Measurements from ENCODE around the gene SUMO3.

SUMO3 gene

DNA sequence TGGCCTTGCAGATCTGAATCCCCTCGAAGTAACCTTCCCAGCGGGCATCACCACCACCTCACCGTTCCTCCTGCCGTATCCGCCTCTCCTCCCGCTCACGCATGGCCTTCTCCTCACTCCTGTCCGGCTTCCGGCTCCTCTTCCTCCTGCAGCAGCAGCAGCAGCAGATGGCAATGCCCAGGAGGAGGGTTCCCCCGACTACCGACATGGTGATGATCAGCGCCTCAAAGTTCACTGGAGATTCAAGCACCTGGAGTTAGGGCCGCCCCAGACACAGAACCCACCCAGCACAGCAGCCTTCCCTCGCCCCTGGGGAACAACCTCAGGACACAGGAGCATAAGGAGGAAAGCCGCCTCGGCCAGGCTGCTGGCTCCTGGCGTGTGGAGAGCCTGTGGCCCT lies 38.3 kb upstream of the SUMO3 start:
- Histone ChIP-seq H3K27ac (replicated peaks; ENCODE audit: low read length) (no peak overlapping the region), H3K9ac (ENCODE audit: low read depth, low read length, poor library complexity) (peak overlapping the region; percentile 44), H3K4me3 (ENCODE audit: low read length in 2 of 2) (no peak overlapping the region), H3K36me3 (replicated peaks in 1 of 2; ENCODE audit: control insufficient read depth in 2 of 2, insufficient read depth in 2 of 2, low read length in 2 of 2) (peaks cover 55 to 93% of the 10 kb centered on the region in 2 donors), H2AFZ (ENCODE audit: low read length) (no peak overlapping the region), H3K4me2 (ENCODE audit: insufficient read depth, low read length, poor library complexity, severe bottlenecking) (no peak overlapping the region), H2BK12ac (ENCODE audit: low read length) (no peak overlapping the region), H2AK5ac (ENCODE audit: low read depth, low read length) (no peak overlapping the region), H3K9me3 (replicated peaks in 1 of 2; ENCODE audit: control insufficient read depth in 2 of 2, insufficient read depth in 1 of 2, low read depth in 1 of 2, low read length in 2 of 2) (no peaks in the 10 kb centered on the region), H3K14ac (ENCODE audit: low read length) (no peak overlapping the region), H3K4me1 (ENCODE audit: control insufficient read depth in 2 of 2, insufficient read depth in 1 of 2, low read depth in 1 of 2, low read length in 2 of 2) (no peaks in the 10 kb centered on the region), H3K4ac (ENCODE audit: low read length) (no peak overlapping the region), H2BK5ac (ENCODE audit: low read length) (peak overlapping the region; percentile 60), H4K91ac (ENCODE audit: low read depth, low read length, poor library complexity) (no peak overlapping the region), H3K23ac (ENCODE audit: low read depth, low read length, poor library complexity) (peak overlapping the region; percentile 85), H4K8ac (ENCODE audit: low read depth, low read length) (no peak overlapping the region), H2BK15ac (ENCODE audit: low read length) (no peak overlapping the region), H3K79me1 (ENCODE audit: low read depth, low read length) (peaks cover 26% of the 10 kb centered on the region), H2BK120ac (ENCODE audit: low read depth, low read length) (no peak overlapping the region), H3K27me3 (ENCODE audit: control insufficient read depth in 3 of 3, insufficient read depth in 3 of 3, low read depth in 1 of 3, low read length in 3 of 3) (no peaks in the 10 kb centered on the region), H3K18ac (ENCODE audit: low read length) (no peak overlapping the region)
- DNase-seq (ENCODE audit: low spot score), result no peak
- no CpG with 5 or more reads among the region's 17 CpGs for WGBS, 2 donors (ENCODE audit: extremely low coverage in 2 of 2, insufficient read length in 2 of 2, insufficient replicate concordance in 1 of 2)

DNA sequence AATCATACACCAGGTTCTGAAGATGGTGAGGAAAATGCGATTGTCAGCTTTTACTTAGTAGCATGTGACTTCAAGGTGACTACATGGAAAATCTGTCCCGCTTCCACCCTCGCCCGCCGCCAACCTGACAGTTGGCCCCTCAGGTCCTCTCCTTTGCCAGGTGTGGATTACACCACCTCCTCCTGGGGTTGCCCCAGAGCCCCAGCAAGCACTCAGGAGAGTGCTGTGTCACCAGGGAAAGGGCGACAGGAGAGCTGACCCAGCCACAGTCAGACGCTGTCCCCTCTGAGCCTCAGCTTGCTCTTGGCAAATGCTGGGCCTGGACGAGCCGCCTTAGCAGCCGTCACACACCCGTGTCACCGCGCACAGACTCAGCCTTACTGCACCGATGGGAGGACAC lies 37.7 kb upstream of the SUMO3 start:
- no peak overlapping the region for H3K4ac ChIP-seq (ENCODE audit: low read length)
- H2BK12ac ChIP-seq (ENCODE audit: low read length), result no peak overlapping the region
- no CpG with 5 or more reads among the region's 14 CpGs for WGBS, 2 donors (ENCODE audit: extremely low coverage in 2 of 2, insufficient read length in 2 of 2, insufficient replicate concordance in 1 of 2)
- H2AFZ ChIP-seq (ENCODE audit: low read length), result no peak overlapping the region
- H2BK120ac ChIP-seq (ENCODE audit: low read depth, low read length), result no peak overlapping the region
- no peaks in the 10 kb centered on the region for H3K4me1 ChIP-seq (ENCODE audit: control insufficient read depth in 2 of 2, insufficient read depth in 1 of 2, low read depth in 1 of 2, low read length in 2 of 2)
- H4K8ac ChIP-seq (ENCODE audit: low read depth, low read length), result no peak overlapping the region
- H4K91ac ChIP-seq (ENCODE audit: low read depth, low read length, poor library complexity), result no peak overlapping the region
- no peak overlapping the region for H3K4me2 ChIP-seq (ENCODE audit: insufficient read depth, low read length, poor library complexity, severe bottlenecking)
- H3K27me3 ChIP-seq (ENCODE audit: control insufficient read depth in 3 of 3, insufficient read depth in 3 of 3, low read depth in 1 of 3, low read length in 3 of 3), result no peaks in the 10 kb centered on the region
- no peak overlapping the region for H3K4me3 ChIP-seq (ENCODE audit: low read length in 2 of 2)
- no peak for DNase-seq (ENCODE audit: low spot score)
- H3K14ac ChIP-seq (ENCODE audit: low read length), result no peak overlapping the region
- no peak overlapping the region for H3K9ac ChIP-seq (ENCODE audit: low read depth, low read length, poor library complexity)
- no peak overlapping the region for H3K18ac ChIP-seq (ENCODE audit: low read length)
- H2AK5ac ChIP-seq (ENCODE audit: low read depth, low read length), result no peak overlapping the region
- no peak overlapping the region for H2BK15ac ChIP-seq (ENCODE audit: low read length)
- H2BK5ac ChIP-seq (ENCODE audit: low read length), result peak overlapping the region; percentile 60
- H3K79me1 ChIP-seq (ENCODE audit: low read depth, low read length), result peaks cover 24% of the 10 kb centered on the region
- H3K9me3 ChIP-seq (replicated peaks in 1 of 2; ENCODE audit: control insufficient read depth in 2 of 2, insufficient read depth in 1 of 2, low read depth in 1 of 2, low read length in 2 of 2), result no peaks in the 10 kb centered on the region
- H3K27ac ChIP-seq (replicated peaks; ENCODE audit: low read length), result no peak overlapping the region
- H3K36me3 ChIP-seq (replicated peaks in 1 of 2; ENCODE audit: control insufficient read depth in 2 of 2, insufficient read depth in 2 of 2, low read length in 2 of 2), result peaks cover 58 to 96% of the 10 kb centered on the region in 2 donors
- H3K23ac ChIP-seq (ENCODE audit: low read depth, low read length, poor library complexity), result peak overlapping the region; percentile 34

DNA sequence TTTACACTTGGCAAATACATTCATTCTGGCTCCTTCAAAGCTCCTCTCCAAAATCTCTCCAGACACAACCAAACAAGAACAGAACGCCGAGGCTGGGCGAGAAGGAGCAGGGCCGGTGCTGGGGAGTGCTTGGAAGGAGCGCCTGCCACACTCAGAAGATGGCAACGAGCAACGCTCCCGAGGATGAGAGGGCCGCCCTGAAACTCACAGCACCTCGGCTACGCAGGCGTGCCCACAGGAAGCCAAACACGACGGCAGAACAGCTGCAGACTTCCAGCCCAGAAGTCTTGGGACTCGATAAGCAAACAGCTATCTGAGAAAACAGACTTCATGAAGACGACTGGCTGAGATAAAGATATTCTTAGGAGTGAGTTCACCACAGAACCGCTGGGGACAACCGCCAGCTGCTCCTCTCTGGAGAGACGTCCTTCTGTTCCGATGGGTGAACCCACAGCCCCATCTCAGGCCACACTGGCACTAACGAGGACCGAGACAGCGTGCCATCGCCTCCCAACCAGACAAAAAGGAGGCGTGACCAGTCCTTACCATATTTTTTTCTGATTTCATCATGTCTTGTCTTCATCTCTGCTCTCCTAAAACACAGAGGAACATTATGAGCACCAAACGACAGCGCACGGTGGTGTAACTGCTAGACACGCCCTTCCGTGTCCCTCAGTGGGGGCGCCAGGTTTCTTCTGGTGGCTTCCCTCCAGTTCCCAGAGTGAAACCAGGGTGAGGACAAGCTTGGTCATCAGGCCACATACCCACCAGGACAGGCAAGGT lies 37.0 kb upstream of the SUMO3 start:
- H3K23ac ChIP-seq (ENCODE audit: low read depth, low read length, poor library complexity), result no peak overlapping the region
- no peak overlapping the region for H2AFZ ChIP-seq (ENCODE audit: low read length)
- H2BK120ac ChIP-seq (ENCODE audit: low read depth, low read length), result no peak overlapping the region
- no peaks in the 10 kb centered on the region for H3K9me3 ChIP-seq (replicated peaks in 1 of 2; ENCODE audit: control insufficient read depth in 2 of 2, insufficient read depth in 1 of 2, low read depth in 1 of 2, low read length in 2 of 2)
- no CpG with 5 or more reads among the region's 31 CpGs for WGBS, 2 donors (ENCODE audit: extremely low coverage in 2 of 2, insufficient read length in 2 of 2, insufficient replicate concordance in 1 of 2)
- no peak overlapping the region for H3K4me3 ChIP-seq (ENCODE audit: low read length in 2 of 2)
- no peak overlapping the region for H3K14ac ChIP-seq (ENCODE audit: low read length)
- no peak overlapping the region for H2BK15ac ChIP-seq (ENCODE audit: low read length)
- H3K9ac ChIP-seq (ENCODE audit: low read depth, low read length, poor library complexity), result no peak overlapping the region
- no peaks in the 10 kb centered on the region for H3K27me3 ChIP-seq (ENCODE audit: control insufficient read depth in 3 of 3, insufficient read depth in 3 of 3, low read depth in 1 of 3, low read length in 3 of 3)
- no peak overlapping the region for H2BK12ac ChIP-seq (ENCODE audit: low read length)
- H2BK5ac ChIP-seq (ENCODE audit: low read length), result no peak overlapping the region
- H3K4ac ChIP-seq (ENCODE audit: low read length), result no peak overlapping the region
- H3K79me1 ChIP-seq (ENCODE audit: low read depth, low read length), result peaks cover 24% of the 10 kb centered on the region
- H3K18ac ChIP-seq (ENCODE audit: low read length), result no peak overlapping the region
- no peak overlapping the region for H3K27ac ChIP-seq (replicated peaks; ENCODE audit: low read length)
- H2AK5ac ChIP-seq (ENCODE audit: low read depth, low read length), result no peak overlapping the region
- no peaks in the 10 kb centered on the region for H3K4me1 ChIP-seq (ENCODE audit: control insufficient read depth in 2 of 2, insufficient read depth in 1 of 2, low read depth in 1 of 2, low read length in 2 of 2)
- peaks cover 63 to 97% of the 10 kb centered on the region in 2 donors for H3K36me3 ChIP-seq (replicated peaks in 1 of 2; ENCODE audit: control insufficient read depth in 2 of 2, insufficient read depth in 2 of 2, low read length in 2 of 2)
- DNase-seq (ENCODE audit: low spot score), result no peak
- no peak overlapping the region for H4K8ac ChIP-seq (ENCODE audit: low read depth, low read length)
- H3K4me2 ChIP-seq (ENCODE audit: insufficient read depth, low read length, poor library complexity, severe bottlenecking), result no peak overlapping the region
- H4K91ac ChIP-seq (ENCODE audit: low read depth, low read length, poor library complexity), result no peak overlapping the region

DNA sequence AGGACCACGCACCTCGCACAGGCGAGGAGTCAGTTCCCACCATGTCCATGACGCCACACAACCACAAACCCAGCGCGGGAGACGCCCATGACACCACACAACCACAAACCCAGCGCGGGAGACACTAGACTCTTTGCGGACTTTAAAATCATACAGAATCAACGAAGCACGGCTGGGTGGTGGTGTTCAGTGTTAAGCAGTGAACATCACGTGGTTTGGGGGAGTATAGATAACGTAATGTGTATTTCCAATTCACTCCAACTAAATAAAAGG lies 36.5 kb upstream of the SUMO3 start:
- Histone ChIP-seq H2AK5ac (ENCODE audit: low read depth, low read length) (no peak overlapping the region), H4K8ac (ENCODE audit: low read depth, low read length) (no peak overlapping the region), H3K4me2 (ENCODE audit: insufficient read depth, low read length, poor library complexity, severe bottlenecking) (no peak overlapping the region), H3K9ac (ENCODE audit: low read depth, low read length, poor library complexity) (no peak overlapping the region), H2BK15ac (ENCODE audit: low read length) (no peak overlapping the region), H3K79me1 (ENCODE audit: low read depth, low read length) (peaks cover 22% of the 10 kb centered on the region), H3K4ac (ENCODE audit: low read length) (no peak overlapping the region), H3K27me3 (ENCODE audit: control insufficient read depth in 3 of 3, insufficient read depth in 3 of 3, low read depth in 1 of 3, low read length in 3 of 3) (no peaks in the 10 kb centered on the region), H3K4me3 (ENCODE audit: low read length in 2 of 2) (no peak overlapping the region), H2AFZ (ENCODE audit: low read length) (no peak overlapping the region), H2BK120ac (ENCODE audit: low read depth, low read length) (no peak overlapping the region), H3K14ac (ENCODE audit: low read length) (no peak overlapping the region), H3K36me3 (replicated peaks in 1 of 2; ENCODE audit: control insufficient read depth in 2 of 2, insufficient read depth in 2 of 2, low read length in 2 of 2) (peaks cover 64 to 97% of the 10 kb centered on the region in 2 donors), H4K91ac (ENCODE audit: low read depth, low read length, poor library complexity) (no peak overlapping the region), H3K18ac (ENCODE audit: low read length) (no peak overlapping the region), H3K4me1 (ENCODE audit: control insufficient read depth in 2 of 2, insufficient read depth in 1 of 2, low read depth in 1 of 2, low read length in 2 of 2) (no peaks in the 10 kb centered on the region), H3K9me3 (replicated peaks in 1 of 2; ENCODE audit: control insufficient read depth in 2 of 2, insufficient read depth in 1 of 2, low read depth in 1 of 2, low read length in 2 of 2) (no peaks in the 10 kb centered on the region), H2BK12ac (ENCODE audit: low read length) (no peak overlapping the region), H3K23ac (ENCODE audit: low read depth, low read length, poor library complexity) (no peak overlapping the region), H3K27ac (replicated peaks; ENCODE audit: low read length) (no peak overlapping the region), H2BK5ac (ENCODE audit: low read length) (no peak overlapping the region)
- no CpG with 5 or more reads among the region's 14 CpGs for WGBS, 2 donors (ENCODE audit: extremely low coverage in 2 of 2, insufficient read length in 2 of 2, insufficient replicate concordance in 1 of 2)
- DNase-seq (ENCODE audit: low spot score), result no peak
